22Rv1 (cell line): ENCODE results near the gene CWC22.
A peak's percentile ranks its signal among the peaks of the same experiment; 100 is the strongest.

ENCODE experiments used
- H3K27ac ChIP-seq: fragments of 450-650 bp; 2 replicates; pipeline ENCODE4 v1.5.1; 2017
- ZFX ChIP-seq: fragments of 450-650 bp; IDR thresholded peaks from 2 replicates; pipeline ENCODE4 v1.6.1; 2017; ENCODE audit warnings: antibody characterized with exemption, borderline replicate concordance
- TF ChIP-seq, protein P1 (sequence below): fragments of 450-650 bp; IDR thresholded peaks from 2 replicates; pipeline ENCODE4 v1.5.1; 2017; ENCODE audit warnings: mild to moderate bottlenecking

CWC22 gene

DNA sequence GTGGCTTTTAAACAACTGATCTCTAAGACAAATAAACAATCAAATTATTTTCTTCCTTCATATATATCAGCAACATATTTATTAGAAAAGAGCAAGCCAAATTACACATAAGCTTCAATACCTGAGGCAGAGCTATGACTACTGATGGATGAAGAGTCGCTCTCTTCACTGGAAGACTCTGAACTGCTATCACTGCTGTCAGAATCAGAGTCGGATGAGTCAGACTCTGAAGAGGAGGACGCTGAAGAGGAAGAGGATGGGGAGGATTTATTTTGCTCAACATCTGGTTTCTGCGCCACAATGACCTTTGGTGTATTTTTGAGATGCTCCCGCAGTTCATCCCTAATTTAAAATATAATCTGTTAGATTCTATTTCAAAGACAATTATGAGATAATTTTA, 56.7 kb downstream of the CWC22 start:
- H3K27ac ChIP-seq = no peak overlapping the region
- TF ChIP-seq ZFX = no peak
- TF ChIP-seq, protein P1, sequence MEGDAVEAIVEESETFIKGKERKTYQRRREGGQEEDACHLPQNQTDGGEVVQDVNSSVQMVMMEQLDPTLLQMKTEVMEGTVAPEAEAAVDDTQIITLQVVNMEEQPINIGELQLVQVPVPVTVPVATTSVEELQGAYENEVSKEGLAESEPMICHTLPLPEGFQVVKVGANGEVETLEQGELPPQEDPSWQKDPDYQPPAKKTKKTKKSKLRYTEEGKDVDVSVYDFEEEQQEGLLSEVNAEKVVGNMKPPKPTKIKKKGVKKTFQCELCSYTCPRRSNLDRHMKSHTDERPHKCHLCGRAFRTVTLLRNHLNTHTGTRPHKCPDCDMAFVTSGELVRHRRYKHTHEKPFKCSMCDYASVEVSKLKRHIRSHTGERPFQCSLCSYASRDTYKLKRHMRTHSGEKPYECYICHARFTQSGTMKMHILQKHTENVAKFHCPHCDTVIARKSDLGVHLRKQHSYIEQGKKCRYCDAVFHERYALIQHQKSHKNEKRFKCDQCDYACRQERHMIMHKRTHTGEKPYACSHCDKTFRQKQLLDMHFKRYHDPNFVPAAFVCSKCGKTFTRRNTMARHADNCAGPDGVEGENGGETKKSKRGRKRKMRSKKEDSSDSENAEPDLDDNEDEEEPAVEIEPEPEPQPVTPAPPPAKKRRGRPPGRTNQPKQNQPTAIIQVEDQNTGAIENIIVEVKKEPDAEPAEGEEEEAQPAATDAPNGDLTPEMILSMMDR = no peak

DNA sequence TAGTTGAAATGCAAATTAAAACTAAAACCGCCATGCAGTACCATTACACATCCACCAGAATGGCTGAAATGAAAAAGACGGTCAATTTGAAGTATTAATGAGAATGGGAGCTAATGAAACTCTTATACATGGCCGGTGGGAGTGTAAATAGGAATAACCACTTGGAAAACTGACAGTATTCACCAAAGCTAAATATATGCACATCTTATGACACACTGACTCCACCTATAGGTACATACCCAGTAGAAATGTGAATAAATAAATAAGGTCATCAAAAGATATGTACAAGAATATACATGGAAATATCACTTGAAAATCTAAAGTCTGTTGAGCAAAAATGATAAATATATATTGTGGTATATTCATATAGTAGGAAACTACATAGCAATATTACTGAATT, 57.7 kb downstream of the CWC22 start:
- TF ChIP-seq, protein P1 = no peak
- TF ChIP-seq ZFX = no peak
- H3K27ac ChIP-seq = no peak overlapping the region

DNA sequence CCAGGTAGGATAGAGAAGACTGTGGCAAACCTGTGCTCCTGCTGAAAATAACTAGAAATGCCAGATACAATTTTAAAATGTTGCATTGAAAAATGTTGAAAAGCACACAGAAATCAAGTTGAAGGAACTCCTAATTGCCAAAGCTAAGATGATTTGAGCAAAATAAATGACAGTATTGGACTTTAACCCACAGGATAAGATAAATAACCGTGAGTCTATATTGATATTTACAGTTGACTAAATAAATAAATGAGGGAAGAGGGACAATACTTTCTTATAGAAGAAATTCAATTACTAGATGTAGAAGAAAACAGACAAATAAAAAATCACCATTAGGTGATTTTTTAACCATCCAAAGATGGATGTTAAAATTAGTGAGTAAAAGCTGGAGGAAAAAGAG, 59.0 kb downstream of the CWC22 start:
- H3K27ac ChIP-seq = peak overlapping the region; percentile 20
- TF ChIP-seq, protein P1 = no peak
- no peak for TF ChIP-seq ZFX

DNA sequence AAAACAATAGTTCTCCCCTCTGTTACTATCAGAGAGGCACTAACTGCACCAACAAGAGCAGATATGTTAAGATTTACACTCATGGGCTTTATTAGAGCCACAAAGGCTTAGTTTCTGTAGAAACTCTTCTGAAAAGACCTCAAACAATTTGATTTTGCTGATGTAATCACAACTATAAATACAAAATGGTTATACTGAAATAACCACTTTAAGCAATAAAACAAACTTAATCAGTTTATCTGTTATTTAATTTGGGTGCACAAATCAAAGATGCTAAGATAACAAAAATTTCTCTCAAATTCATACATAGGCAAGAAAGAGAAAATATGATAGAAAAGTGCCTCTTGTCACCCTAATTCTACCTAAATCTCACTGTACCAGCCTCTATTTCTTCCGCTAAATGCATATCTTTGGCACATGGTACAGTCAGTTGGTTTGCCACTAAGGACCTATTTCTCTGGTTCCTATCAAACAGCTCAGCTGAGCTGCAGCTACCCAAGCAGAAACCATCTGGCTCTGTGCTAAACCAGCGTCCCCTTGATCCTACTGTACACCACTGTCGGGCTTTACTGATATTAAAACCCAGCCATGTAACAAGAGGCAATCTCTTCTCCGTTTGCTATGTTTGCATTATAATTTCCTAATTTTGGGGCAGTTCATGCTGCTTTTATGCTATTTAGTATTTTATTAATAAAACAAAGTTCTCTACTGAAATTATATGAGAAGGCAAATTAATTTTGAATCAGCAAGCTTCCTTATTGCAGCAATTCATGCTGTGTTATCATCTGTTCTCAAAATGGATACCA, 60.1 kb downstream of the CWC22 start:
- peak overlapping the region; percentile 20; the same call in 1 of the 2 replicates for H3K27ac ChIP-seq
- TF ChIP-seq, protein P1 = no peak
- no peak for TF ChIP-seq ZFX

DNA sequence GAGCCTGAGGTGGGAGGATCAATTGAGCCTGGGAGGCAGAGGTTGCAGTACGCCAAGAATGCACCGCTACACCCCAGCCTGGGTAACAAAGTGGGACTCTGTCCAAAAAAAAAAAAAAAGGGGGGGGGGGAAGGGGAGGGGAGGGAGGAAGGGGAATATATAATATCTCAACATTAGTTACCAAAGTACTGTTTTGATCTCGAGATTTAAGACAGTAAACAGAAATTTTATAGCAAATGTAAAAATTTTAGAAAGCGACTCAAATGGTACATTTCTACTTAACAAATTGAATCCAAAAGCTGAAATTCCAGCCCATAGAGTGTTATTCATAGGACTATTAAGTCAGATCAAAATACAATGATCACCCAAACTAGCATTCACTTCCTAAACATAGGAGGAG, 60.8 kb downstream of the CWC22 start:
- no peak for TF ChIP-seq ZFX
- TF ChIP-seq, protein P1 = no peak
- H3K27ac ChIP-seq = no peak overlapping the region

DNA sequence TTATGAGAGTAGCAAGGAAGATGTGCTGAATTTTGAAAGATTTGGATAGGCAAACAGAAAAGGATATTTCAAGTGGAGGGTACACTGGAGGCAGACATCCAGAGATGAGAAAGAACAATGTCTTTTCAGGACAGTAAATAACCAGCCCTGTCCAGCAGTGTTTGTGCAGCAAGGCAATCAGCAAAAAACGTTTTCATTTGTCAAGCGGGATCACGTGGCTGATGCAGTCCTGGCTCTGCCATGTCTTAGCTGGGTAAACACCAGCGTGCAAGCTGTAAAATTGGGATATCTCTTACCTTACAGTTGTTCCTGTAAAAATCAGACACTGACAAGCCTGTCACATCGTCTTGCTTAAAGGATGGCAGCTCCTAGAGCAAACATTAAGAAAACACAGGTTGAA, 67.8 kb downstream of the CWC22 start:
- peak overlapping the region; percentile 50 for H3K27ac ChIP-seq
- no peak for TF ChIP-seq ZFX
- TF ChIP-seq, protein P1 = no peak

DNA sequence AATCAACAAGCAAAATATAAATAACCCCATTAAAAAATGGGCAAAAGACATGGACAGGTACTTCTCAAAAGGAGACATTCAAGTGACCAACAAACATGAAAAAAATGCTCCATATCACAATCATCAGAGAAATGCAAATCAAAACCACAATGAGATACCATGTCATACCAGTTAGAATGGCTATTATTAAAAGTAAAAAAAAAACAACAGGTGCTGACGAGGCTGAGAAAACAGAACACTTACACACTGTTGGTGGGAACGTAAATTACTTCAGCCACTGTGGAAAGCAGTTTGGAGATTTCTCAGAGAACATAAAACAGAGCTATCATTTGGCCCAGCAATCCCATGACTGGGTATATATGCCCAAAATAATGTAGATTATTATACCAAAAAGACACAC, 69.1 kb downstream of the CWC22 start:
- H3K27ac ChIP-seq = no peak overlapping the region
- TF ChIP-seq, protein P1 = no peak
